Epithelial cell of esophagus (primary cell): ENCODE data around the gene PLCE1.
A peak's percentile ranks its signal among the peaks of the same experiment; 100 is the strongest.

Experiments
- DNase-seq: peaks from one replicate; pipeline ENCODE4 v3.0.0; 2010; ENCODE audit warnings: low read depth
- H3K4me3 ChIP-seq: 2 replicates; pipeline ENCODE4 v1.5.1; 2011; ENCODE audit warnings: mild to moderate bottlenecking, low read length, control low read depth
- CTCF ChIP-seq: IDR thresholded peaks from 2 replicates; pipeline ENCODE4 v1.5.1; 2011; ENCODE audit warnings: low read depth, mild to moderate bottlenecking, low read length, control low read depth, inconsistent platforms; ENCODE audit not compliant: insufficient read depth; ENCODE audit errors: missing control alignments

PLCE1 gene

GRCh38 chr10:93993782-93994437 is at the start of gene PLCE1:
PLCE1 (plus strand) TSS chr10:93993931; CDS start chr10:94031047, 37,116 bp downstream.
- peak within 1 kb of the TSS; percentile 43 for H3K4me3 ChIP-seq
- DNase-seq, result peak; percentile 22
- no peak for TF ChIP-seq CTCF

- no peak overlapping the region for H3K4me3 ChIP-seq
- DNase-seq, result no peak
- TF ChIP-seq CTCF, result no peak
These were observed 47.9 kb upstream of the PLCE1 start for GRCh38 chr10:93945819-93946218.

- H3K4me3 ChIP-seq, result no peak overlapping the region
- DNase-seq, result peak; percentile 10
- TF ChIP-seq CTCF, result no peak
These were observed 46.7 kb upstream of the PLCE1 start for GRCh38 chr10:93947055-93947454.

GRCh38 chr10:93947524-93947923 is 46.2 kb upstream of the PLCE1 start:
- TF ChIP-seq CTCF, result no peak
- no peak for DNase-seq
- H3K4me3 ChIP-seq, result no peak overlapping the region

GRCh38 chr10:93951905-93952304 is 41.8 kb upstream of the PLCE1 start:
- no peak overlapping the region for H3K4me3 ChIP-seq
- no peak for TF ChIP-seq CTCF
- DNase-seq, result no peak

GRCh38 chr10:93954299-93954698 is 39.4 kb upstream of the PLCE1 start:
- peak; percentile 74 for DNase-seq
- no peak for TF ChIP-seq CTCF
- no peak overlapping the region for H3K4me3 ChIP-seq

GRCh38 chr10:93954726-93955363 is 38.9 kb upstream of the PLCE1 start:
- peak; percentile 75 for DNase-seq
- no peak for TF ChIP-seq CTCF
- H3K4me3 ChIP-seq, result no peak overlapping the region
